T-helper 1 cell (primary cell): Measurements from ENCODE around the gene PKP4.

Experiments used
- DNase-seq, 5 donors: peaks; one replicate each; pipeline ENCODE4 v3.0.0-alpha.2; 2012 to 2020

Gene PKP4

GRCh38 chr2:158651358-158652057, 194.8 kb downstream of the PKP4 start:
- no peak for DNase-seq

GRCh38 chr2:158655628-158656027, 198.9 kb downstream of the PKP4 start:
- no peak for DNase-seq

- DNase-seq: no peak
Observed at GRCh38 chr2:158656492-158657229, 199.9 kb downstream of the PKP4 start.

- DNase-seq: no peak
Observed at GRCh38 chr2:158658396-158658795, 201.6 kb downstream of the PKP4 start.

GRCh38 chr2:158659483-158659882, 202.7 kb downstream of the PKP4 start:
- no peak for DNase-seq

- DNase-seq: no peak
Observed at GRCh38 chr2:158661231-158661630, 204.5 kb downstream of the PKP4 start.

GRCh38 chr2:158662421-158662820, 205.7 kb downstream of the PKP4 start:
- DNase-seq: no peak

GRCh38 chr2:158663796-158664195, 207.0 kb downstream of the PKP4 start:
- DNase-seq: no peak

- no peak for DNase-seq
Observed at GRCh38 chr2:158664987-158665386, 208.2 kb downstream of the PKP4 start.

- DNase-seq: no peak
Observed at GRCh38 chr2:158665536-158666302, 209.0 kb downstream of the PKP4 start.

GRCh38 chr2:158666969-158667368, 210.2 kb downstream of the PKP4 start:
- no peak for DNase-seq

- no peak for DNase-seq
Observed at GRCh38 chr2:158667586-158667985, 210.8 kb downstream of the PKP4 start.

- no peak for DNase-seq
Observed at GRCh38 chr2:158668001-158668765, 211.4 kb downstream of the PKP4 start.

- DNase-seq: no peak
Observed at GRCh38 chr2:158670292-158670691, 213.5 kb downstream of the PKP4 start.

GRCh38 chr2:158671360-158672245, 214.9 kb downstream of the PKP4 start:
- no peak for DNase-seq

- no peak for DNase-seq
Observed at GRCh38 chr2:158676295-158676694, 219.5 kb downstream of the PKP4 start.

- no peak for DNase-seq
Observed at GRCh38 chr2:158676696-158677095, 219.9 kb downstream of the PKP4 start.

GRCh38 chr2:158677542-158677941, 220.8 kb downstream of the PKP4 start:
- no peak for DNase-seq

GRCh38 chr2:158681816-158682215, 225.1 kb downstream of the PKP4 start:
- no peak for DNase-seq

GRCh38 chr2:158685646-158686045, 228.9 kb downstream of the PKP4 start:
- no peak for DNase-seq

- no peak for DNase-seq
Observed at GRCh38 chr2:158686210-158686691, 229.5 kb downstream of the PKP4 start.

- no peak for DNase-seq
Observed at GRCh38 chr2:158687315-158687714, 230.6 kb downstream of the PKP4 start.
